Activated CD4-positive, CD25-positive, alpha-beta regulatory T cell treated with anti-CD3 and anti-CD28 coated beads, Interleukin-2, amount 50 U/mL, for 24 hours (primary cell): ENCODE data around the gene TEX13A.
"Not testable (repeated sequence)": the region's sequence is repeated elsewhere in the genome, so short reads cannot be mapped to it uniquely, and the experiment has no call there.

Experiments
- ATAC-seq, 2 donors: fragments of 150-1000 bp; cut with Tn5 transposase; one replicate each; pipeline ENCODE4 v1.10.0; 2021; ENCODE audit warnings: mild to moderate bottlenecking in 1 of 2, moderate library complexity in 1 of 2

Gene TEX13A, protein sequence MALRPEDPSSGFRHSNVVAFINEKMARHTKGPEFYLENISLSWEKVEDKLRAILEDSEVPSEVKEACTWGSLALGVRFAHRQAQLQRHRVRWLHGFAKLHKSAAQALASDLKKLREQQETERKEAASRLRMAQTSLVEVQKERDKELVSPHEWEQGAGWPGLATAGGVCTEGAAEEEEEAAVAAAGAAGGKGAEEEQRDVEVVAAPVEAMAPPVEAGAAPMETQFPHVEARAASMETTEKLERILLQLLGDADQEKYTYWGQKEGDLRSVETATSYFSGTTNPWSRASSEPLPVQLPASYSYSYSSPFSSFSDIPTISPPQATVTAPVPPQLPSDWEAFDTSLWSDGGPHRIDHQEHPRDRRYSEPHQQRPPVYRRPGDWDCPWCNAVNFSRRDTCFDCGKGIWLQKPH

DNA sequence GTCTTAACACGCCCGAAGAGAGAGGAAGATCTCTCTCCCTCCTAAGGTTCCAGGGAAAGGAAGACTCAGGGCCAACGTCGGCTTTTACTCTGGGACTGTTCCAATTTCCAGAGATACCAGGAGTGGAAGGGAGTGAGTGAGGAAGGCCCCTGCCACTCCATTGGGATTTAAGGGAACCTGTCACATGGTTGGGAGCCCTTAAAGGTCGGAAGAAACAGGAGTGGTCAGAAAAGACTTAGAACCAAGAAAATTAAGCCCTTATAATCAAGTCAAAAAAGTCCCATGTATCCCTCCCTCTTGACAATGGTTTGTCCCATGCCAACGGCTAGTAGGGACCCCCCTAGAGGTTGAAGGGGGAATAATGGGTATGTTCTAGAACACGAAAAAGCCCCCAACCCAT, at the start of gene TEX13A:
Gene TEX13A, minus strand, starts transcription at position 59 of the 400 bp plus-strand sequence. CDS start 297 bp downstream, outside the sequence.
- no peak for ATAC-seq

DNA sequence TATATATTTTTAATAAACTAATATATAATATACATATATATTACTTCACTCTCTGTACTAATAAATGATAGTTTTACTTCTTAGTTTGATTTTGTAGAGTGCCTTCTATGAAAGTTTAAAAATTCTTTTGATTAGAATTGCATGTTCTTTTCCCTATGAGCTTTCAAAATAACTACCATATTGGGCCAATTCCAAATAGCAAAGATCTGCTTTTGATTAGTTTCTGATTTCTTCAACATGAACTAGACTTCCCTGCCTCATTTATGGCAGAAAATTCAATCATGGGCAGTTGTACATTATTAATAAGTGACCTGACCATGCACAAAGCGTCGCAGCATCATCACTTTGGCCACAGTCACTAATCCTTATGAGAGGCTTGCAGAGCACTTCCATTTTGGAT, 48.9 kb upstream of the TEX13A start:
- ATAC-seq: no peak

DNA sequence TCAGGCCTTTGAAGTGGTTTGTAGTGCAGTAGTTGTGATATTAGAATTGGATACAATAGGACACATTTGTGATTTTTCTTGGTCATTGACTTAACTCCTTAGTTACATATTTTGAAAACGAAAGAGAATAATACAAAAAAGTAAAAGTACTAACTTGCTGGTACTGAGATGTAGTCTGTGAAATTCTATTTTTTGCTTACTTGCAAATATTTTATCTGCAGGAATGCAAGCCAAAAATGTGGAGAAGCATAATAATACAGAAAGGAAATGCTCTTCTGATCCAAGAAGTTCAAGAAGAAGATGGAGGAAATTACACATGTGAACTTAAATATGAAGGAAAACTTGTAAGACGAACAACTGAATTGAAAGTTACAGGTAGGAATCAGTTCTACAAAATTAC, 46.7 kb upstream of the TEX13A start:
- no peak for ATAC-seq

DNA sequence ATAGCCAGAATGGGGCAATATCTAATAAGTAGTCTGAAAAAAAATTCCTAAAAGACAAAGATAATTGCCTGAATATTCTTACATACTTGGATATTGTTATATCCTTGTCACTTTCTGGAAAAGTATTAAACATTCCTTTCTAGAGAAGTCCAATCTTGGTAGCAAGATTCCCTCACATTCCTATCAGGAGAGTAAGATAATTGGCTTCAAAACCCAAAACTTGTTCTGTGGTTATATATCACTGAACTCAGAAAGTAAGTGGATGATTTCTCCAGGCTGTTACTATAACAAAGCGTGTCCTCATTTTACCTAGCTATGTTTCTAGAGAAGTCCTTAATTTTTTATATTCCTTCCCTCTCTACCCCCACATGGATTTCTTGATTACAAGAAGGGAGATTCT, 46.0 kb upstream of the TEX13A start:
- no peak for ATAC-seq

DNA sequence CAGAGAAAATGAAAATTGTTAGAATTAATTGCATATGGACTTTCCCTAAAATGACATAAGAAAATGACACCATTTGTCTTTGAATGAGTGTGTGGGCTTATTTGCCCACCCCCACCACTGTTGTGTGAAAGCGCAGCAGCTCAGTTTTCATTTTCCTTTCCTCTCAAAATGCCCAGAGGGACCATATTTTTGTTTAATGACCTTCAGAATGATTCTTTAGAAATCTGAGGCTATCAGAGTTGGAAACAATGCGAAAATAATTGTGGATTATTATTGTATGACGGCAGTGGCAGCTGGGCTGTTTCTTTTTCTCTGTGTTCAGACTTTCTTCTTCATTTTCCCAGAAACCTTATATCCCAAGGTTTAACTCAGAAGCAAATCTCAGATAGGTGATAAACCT, 44.6 kb upstream of the TEX13A start:
- no peak for ATAC-seq

DNA sequence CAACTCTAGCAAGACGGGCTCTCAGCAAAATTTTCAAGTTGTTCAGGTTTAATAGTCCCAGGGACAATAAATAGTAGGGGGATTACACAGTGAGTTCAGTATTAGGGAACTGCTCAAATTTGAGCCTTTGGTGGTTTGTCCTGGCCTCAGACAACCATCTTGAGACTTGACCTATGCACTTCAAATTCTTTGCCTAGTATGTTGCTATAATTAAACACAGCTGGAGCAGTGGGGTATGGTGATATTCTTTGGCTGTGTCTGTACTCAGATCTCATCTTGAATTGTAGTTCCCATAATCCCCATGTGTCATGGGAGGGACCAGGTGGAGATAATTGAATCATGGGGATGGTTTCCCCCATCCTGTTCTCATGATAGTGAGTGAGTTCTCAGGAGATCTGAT, 43.3 kb upstream of the TEX13A start:
- ATAC-seq: no peak

DNA sequence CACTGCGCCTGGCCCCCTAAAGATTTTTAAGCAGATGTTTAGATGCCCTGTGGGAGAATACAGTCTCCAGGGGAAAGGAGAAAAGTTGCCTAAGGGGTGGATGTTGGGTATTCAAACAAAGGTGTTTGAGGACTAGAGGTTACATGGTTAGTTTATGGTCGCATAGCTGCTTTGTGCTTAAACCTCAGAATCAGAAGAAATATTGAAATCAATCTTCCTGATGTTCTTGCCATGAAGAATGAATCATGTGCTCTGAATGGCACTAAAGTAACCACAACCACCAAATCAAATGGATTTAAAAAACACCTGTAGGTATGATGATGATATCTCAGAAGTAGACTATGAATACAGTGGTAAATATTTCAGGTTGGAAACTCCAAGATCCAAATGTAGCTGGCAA, 42.7 kb upstream of the TEX13A start:
- ATAC-seq: no peak

DNA sequence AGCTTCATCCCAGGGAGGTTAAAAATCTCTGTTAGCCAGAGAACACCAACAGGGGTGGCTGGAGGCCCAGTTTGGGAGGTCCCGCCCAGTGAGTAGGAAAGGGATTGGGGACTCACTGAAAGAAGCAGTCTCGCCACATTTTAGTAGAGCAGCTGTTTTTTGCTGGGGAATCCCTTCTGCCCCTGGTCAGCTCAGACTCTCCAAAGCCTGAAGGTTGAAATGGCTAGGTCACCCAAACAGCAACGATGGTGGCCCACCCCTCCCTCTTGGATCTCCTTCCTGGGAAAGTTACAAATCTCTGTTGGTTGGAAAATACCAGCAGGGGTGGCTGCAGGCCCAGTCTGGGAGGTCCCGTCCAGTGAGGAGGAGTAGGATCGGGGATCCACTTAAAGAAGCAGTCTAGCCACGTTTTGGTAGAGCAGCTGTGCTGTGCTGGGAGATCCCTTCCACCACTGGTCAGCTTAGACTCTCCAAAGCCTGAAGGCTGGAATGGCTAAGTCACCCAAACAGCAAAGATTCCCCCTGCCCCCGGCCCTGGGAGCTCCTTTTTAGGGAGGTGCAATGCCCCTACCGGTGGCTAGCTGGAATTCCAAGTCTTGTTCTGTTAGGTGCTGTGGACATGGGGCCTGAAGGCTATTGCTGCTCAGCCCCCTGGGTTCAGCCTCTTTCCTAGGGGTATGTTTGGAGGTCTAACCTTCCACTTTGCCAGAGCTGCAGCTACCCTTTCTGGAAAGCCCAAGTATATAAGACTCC, 40.0 kb upstream of the TEX13A start:
- no peak for ATAC-seq

DNA sequence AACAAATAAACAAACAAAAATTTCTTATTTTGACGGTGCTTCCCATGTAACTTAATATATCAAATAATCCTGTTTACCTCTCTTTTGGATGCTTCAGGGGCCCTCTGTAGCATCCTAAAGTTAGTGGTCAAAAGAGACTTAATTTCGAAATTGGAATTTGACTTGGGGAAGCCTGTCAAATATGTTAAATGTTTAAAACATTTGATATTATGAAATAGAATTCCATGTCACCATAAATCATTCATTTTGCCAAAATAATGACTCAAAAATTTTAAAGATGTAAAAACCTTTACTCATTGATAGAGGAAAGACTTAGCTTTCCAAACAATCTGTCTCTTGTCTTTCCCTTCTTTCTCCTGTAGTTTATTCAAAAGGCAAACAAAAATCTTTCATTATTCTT, 20.6 kb upstream of the TEX13A start:
- no peak for ATAC-seq

DNA sequence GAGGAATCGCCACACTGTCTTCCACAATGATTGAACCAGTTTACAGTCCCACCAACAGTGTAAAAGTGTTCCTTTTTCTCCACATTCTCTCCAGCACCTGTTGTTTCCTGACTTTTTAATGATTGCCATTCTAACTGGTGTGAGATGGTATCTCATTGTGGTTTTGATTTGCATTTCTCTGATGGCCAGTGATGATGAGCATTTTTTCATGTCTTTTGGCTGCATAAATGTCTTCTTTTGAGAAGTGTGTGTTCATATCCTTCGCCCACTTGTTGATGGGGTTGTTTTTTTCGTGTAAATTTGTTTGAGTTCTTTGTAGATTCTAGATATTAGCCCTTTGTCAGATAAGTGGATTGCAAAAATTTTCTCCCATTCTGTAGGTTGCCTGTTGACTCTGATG, 16.9 kb upstream of the TEX13A start:
- not testable (repeated sequence) for ATAC-seq

DNA sequence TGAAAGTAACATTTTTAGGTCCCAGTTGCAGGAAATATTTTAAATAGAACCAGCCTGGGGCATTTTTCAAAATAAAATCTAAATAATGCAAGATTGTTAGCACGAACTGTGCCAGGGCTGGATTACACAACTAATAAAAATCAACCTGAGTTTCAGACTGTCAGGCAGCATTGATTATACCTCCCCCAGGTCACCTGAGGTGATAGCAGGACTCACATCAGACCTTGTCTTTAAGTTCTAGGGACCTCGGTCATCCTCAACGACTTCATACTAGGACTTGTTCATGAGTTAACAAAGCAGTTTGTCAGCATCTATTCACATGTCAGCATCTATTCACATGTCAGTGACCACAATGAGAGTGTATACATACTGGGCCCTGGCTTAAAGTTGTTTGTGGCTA, 8.7 kb upstream of the TEX13A start:
- no peak for ATAC-seq

DNA sequence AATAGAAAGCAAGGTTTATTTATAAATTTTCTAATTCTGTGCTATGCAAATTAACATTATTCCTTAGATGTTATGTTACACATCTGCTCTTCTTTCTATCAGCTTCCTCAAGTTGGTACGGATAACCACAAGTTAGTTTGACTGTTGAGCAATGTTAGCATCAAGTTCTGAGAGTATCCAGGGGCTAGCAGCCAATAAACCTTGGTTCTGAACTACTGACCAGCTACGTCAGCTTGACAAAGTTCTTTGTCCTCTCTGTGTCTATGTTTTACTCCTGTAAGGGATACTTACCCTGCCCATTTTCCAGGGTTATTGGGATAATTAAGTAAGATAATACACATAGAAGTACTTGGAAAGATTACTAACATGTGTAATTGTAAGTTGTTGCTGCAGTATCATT, 8.1 kb upstream of the TEX13A start:
- no peak for ATAC-seq

DNA sequence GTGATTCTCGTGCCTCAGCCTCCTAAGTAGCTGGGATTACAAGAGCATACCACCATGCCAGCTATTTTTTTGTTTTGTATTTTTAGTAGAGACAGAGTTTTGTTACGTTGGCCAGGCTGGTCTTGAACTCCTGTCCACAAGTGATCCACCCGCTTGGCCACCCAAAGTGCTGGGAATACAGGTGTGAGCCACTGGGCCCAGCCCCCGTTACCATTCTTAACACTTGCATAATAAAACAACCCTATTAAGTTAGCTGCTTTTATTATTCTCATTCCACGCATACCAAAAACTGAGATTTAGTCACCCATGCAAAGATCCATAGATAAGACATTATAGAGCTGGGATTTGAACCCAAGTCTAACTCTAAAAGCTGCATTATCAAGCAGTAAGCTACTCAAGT, 6.0 kb upstream of the TEX13A start:
- ATAC-seq: no peak

DNA sequence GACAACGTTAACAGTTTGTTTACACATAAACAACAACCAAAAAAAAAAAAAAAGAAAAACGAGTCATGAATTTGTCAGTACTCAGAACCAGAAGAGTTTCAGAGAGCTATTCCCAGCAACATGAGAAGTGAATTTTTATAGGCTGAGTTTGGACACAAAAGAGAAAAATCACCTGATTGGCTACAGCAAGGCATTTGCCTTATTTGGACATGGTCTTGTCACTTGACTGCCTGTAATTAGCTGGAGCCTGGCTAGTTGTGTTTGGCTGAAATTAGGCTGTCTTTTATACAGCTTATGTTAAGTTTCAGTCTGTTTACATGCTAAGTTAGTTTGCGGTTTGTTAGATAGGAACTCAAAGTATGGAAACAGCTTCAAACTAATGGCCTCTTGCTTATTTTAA, 880 bp upstream of the TEX13A start:
- no peak for ATAC-seq

DNA sequence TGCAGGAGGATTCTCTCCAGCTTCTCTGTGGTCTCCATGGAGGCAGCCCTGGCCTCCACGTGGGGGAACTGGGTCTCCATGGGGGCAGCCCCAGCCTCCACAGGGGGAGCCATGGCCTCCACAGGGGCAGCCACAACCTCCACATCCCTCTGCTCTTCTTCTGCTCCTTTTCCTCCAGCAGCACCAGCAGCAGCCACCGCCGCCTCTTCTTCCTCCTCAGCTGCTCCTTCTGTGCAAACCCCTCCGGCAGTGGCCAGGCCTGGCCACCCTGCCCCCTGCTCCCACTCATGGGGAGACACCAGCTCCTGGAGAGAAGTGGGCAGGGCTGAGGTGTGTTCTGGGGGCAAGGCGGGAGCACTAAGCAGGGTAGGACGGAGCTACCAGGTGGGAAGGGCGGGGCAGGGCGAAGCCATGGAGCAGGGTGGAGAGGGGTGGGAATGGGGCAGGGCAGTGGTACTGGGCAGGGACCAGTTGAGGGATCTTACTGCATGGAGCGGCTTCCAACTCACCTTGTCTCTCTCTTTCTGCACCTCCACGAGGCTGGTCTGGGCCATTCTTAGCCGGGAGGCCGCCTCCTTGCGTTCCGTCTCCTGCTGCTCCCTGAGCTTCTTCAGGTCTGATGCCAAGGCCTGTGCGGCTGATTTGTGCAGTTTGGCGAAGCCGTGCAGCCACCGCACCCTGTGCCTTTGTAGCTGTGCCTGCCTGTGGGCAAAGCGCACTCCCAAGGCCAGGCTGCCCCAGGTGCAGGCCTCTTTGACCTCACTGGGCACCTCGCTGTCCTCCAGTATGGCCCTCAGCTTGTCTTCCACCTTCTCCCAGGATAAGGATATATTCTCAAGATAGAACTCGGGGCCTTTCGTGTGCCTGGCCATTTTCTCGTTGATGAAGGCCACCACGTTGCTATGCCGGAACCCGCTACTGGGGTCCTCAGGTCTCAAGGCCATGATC, 766 bp downstream of the TEX13A start:
- ATAC-seq: no peak

DNA sequence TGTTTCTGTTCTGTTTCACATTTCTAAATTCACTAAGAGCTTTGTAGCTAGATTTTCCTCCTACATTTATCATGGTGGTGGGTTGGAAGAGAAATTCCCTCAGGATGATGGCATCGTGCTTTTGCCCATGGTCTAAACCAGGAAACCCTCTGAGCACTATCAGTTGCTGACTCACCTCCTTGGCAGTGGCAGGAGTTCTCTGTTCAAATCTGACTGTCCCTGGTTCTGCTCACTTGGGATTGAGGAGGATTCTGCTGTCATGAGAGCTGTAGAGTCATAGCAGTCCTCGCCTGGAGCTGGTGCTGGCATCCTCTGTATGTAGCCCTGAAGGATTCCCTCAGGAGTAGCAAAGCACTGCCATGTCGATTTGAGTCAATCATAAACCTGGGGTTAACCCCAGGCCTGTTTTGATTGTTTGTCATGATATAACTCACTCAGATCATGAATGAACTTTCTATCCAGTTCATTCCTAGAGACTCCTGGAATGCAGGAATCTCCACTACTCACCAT, 9.4 kb downstream of the TEX13A start:
- ATAC-seq: no peak

DNA sequence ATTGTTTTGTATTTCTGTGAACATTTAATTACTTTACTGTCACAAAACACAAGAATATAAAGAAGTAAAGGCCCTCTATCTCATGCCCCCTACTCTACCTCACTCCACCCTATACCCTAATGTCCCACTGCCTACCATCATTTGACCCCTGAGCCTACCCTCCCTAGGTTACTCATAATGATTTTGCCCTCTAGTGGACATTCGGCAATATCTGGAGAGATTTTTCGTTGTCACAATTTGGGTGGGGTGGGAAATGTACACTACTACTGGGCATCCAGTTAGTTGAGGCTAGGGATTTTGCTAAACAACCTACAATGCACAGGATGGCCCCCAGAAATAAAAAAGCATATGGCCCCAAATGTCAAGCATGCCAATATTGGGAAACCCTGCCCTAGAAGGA, 10.2 kb downstream of the TEX13A start:
- no peak for ATAC-seq

DNA sequence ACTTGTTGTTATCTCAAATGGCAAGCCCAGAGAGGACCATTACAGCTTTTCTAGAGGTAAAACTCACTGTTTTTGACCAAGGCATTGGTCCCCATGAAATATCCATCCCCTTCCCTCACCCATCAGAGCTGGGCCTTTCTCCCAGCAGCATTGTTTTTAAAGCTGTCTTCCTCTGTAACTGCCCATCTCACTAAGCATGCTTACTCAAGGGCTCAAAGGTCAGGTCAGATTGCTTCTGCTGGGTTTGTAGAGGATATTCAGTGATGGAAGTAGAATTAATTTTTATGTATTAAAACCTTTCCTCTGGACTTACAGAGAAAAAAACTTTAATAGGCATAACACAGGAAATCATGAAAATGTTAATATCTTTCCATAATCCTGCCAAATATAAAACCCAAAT, 11.1 kb downstream of the TEX13A start:
- ATAC-seq: no peak

DNA sequence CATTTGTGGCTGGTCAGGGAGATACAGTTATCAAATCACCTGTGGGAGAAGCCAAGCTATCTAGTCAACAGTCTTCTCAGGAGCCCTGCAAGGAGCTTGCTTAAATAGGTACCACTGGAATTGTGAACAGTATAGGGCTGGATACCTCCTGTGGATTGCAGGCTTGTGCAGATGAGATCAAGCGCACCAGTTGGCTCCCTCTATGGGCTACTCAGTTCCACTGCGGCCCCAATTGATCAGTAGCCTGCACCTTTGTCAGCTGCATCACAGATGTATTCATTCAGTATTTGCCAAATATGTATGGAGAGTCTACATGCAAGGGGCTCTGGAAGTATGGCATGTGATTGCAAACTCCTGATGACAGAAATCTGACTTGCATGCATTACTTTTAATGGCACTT, 28.6 kb downstream of the TEX13A start:
- ATAC-seq: no peak

DNA sequence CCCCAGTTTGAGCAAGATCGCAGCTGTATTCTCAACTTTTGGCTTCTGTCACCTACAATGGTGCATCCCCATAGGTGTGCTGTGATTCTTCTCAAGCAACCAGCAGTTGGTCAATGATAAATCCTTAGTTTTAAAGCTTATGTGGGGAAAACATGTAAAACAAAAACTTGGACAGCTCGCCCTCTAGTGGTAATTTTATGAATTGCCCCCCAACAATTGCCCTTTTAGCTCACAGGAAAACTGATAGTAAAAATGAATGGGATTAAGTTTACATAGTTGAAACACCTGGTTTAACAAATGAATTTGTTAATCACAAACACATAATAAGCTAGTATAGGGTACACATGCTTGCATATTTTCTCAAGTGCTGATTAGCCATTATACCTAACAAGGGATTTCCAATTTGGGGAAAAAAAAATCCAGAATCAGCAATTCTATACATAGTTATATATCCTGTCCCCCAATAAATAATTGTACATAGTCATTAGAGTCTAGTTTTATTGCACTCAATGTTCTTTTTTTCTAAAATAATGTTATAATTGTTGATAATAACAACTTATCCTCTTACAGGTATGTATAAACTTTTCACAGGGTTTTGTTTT, 30.1 kb downstream of the TEX13A start:
- no peak for ATAC-seq

DNA sequence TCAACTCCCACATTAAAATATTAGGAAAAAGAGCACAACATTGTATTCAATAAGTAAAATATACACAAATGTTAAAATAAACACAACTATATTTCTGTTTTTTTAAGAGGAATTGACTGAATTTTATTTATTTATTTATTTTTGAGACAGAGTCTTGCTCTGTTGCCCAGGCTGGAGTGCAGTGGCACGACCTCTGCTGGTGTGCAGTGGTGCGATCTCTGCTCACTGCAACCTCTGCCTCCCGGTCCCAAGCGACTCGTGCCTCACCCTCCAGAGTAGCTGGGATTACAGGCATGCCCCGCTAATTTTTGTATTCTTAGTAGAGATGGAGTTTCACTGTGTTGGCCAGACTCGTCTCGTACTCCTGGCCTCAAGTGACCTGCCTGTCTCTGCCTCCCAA, 31.4 kb downstream of the TEX13A start:
- ATAC-seq: no peak

DNA sequence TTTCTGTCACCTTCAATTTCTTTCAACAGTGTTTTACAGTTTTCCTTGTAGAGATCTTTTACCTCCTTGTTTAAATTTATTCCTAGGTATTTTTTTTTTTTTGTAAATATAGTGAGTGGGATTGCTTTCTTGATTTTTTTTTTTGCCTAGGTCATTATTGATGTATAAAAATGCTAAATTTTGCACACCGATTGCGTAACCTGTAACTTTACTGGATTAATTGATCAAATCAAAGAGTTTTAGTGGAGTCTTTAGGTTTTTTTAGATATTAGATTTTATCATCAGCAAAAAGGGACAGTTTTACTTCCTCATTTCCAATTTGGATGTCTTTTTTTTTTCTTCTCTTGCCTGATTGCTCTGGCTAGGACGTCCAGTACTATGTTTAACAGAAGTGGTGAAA, 40.9 kb downstream of the TEX13A start:
- no peak for ATAC-seq

DNA sequence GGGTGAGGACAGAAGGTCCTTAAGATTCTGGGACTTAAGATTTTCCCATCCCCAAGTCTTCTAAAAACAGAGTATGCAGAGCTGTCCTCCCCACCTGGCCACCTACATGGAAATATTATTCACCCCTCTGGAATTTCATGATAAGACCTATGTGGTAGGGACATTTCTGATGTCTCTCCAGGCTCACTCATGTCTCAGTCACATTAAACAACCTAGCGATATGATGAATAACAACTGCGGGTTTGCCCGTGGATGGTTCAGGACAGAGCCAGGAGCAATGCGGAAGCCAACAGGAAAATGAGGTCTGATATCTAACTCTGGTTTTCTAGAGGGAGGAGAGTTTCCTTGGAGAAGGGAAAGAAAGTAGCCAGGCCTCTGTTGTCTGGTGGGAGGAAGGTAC, 47.4 kb downstream of the TEX13A start:
- ATAC-seq: no peak
